K562 (cell line): ENCODE data around the gene RBM15. TPM values are rescaled to one million over a fixed set of nuclear protein-coding genes. Genes with fewer than 3 reads are reported as not detected.

Experiments used
- ATAC-seq: fragments of 200-7000 bp; cut with Tn5 transposase; 3 replicates; pipeline ENCODE4 v1.9.1; 2020; ENCODE audit warnings: moderate library complexity
- BruUV-seq: library from RNA; stranded (reverse); fragments of 400-500 nt; replicated peaks from 2 replicates; lab custom pipeline; 2021; lab: Mats Ljungman, UMichigan
- CTCF ChIA-PET: fragments of 300-600 bp; formaldehyde crosslinking; extraction: SDS; loops from one replicate; lab custom pipeline; 2021; ENCODE audit warnings: low intra/inter-chr PET ratio; lab: Yijun Ruan, JAX
- POLR2A ChIA-PET: fragments of 300-600, 350-650 bp; sonication (Branson Sonifier 250); formaldehyde crosslinking; extraction: SDS; loops from one replicate; lab custom pipeline; 2021; ENCODE audit warnings: antibody characterized with exemption, inconsistent platforms; lab: Yijun Ruan, JAX
- DNase-seq, 4 experiments: peaks; one replicate each; pipeline versions ENCODE4 v3.0.0 to v3.0.0-alpha.2; 2011 to 2018; ENCODE audit warnings: low spot score in 3 of 4, mixed read lengths in 3 of 4; ENCODE audit errors: extremely low read depth in 1 of 4
- FAIRE-seq: peaks from 2 replicates; lab custom pipeline; 2011; peaks lifted over from hg19 to GRCh38; lab: Jason Lieb, UNC
- H2AFZ ChIP-seq: 2 replicates; pipeline ENCODE4 v1.6.0; 2011; ENCODE audit warnings: low read depth, low read length, control low read depth, inconsistent platforms
- H3K27ac ChIP-seq: fragments of 200-600 bp; 3 replicates; pipeline ENCODE4 v1.8.0; 2011; ENCODE audit warnings: low read depth, mild to moderate bottlenecking, control low read depth, inconsistent platforms, low read length, moderate library complexity, mixed read lengths; ENCODE audit errors: extremely low read depth
- H3K27me3 ChIP-seq, 2 experiments: fragments of 300-600 bp in 1 of 2; 2 replicates in 1 of 2; 3 replicates in 1 of 2; pipeline versions ENCODE4 v1.6.0 to v1.8.0; 2011; ENCODE audit warnings: inconsistent platforms in 2 of 2, low read length in 2 of 2, mild to moderate bottlenecking in 1 of 2, mixed read lengths in 1 of 2, moderate library complexity in 1 of 2; ENCODE audit not compliant: control insufficient read depth in 2 of 2, insufficient read depth in 2 of 2
- H3K36me3 ChIP-seq: fragments of 300-600 bp; 3 replicates; pipeline ENCODE4 v1.8.0; 2011; ENCODE audit warnings: mild to moderate bottlenecking, low read length, inconsistent platforms; ENCODE audit not compliant: control insufficient read depth, insufficient read depth
- H3K4me1 ChIP-seq, 2 experiments: fragments of 200-600 bp in 1 of 2; replicated peaks in 1 of 2; 2 replicates in 1 of 2; 3 replicates in 1 of 2; pipeline versions ENCODE4 v1.5.1 to v1.8.0; 2011; ENCODE audit warnings: inconsistent platforms in 2 of 2, low read length in 2 of 2, mild to moderate bottlenecking in 1 of 2, mixed read lengths in 1 of 2, moderate library complexity in 1 of 2; ENCODE audit not compliant: control insufficient read depth in 2 of 2, insufficient read depth in 2 of 2
- H3K4me2 ChIP-seq: 2 replicates; pipeline ENCODE4 v1.6.1; 2011; ENCODE audit warnings: low read length, control low read depth, inconsistent platforms, mixed read lengths; ENCODE audit not compliant: insufficient read depth
- H3K4me3 ChIP-seq: fragments of 200-600 bp; sonication (generic), shearing (Covaris generic); 2 replicates; pipeline ENCODE4 v1.5.1; 2016; ENCODE audit warnings: control low read depth, inconsistent platforms
- H3K79me2 ChIP-seq: fragments of 200-600 bp; 3 replicates; pipeline ENCODE4 v1.8.0; 2011; ENCODE audit warnings: low read length, inconsistent platforms; ENCODE audit not compliant: control insufficient read depth, insufficient read depth
- H3K9ac ChIP-seq, 2 experiments: 2 replicates each; pipeline versions ENCODE4 v1.6.0 to v1.6.1; 2011; ENCODE audit warnings: low read depth in 2 of 2, low read length in 2 of 2, control low read depth in 1 of 2, inconsistent platforms in 1 of 2, mild to moderate bottlenecking in 1 of 2, mixed read lengths in 1 of 2; ENCODE audit not compliant: insufficient read depth in 1 of 2
- H3K9me1 ChIP-seq: one replicate; pipeline ENCODE4 v1.6.0; 2011; ENCODE audit warnings: inconsistent platforms, mild to moderate bottlenecking, low read length, moderate library complexity; ENCODE audit not compliant: control insufficient read depth, insufficient read depth
- H3K9me3 ChIP-seq: replicated peaks from 2 replicates; pipeline ENCODE4 v1.5.1; 2011; ENCODE audit warnings: low read depth, low read length, inconsistent platforms; ENCODE audit not compliant: control insufficient read depth, insufficient read depth
- H4K20me1 ChIP-seq: replicated peaks from 2 replicates; pipeline ENCODE4 v1.6.1; 2011; ENCODE audit warnings: low read length, inconsistent platforms, mixed read lengths; ENCODE audit not compliant: control insufficient read depth, insufficient read depth
- ATF7 ChIP-seq: fragments of 450-650 bp; IDR thresholded peaks from 2 replicates; pipeline ENCODE4 v1.7.1; 2014; ENCODE audit warnings: mild to moderate bottlenecking, moderate library complexity
- CBX3 ChIP-seq, 2 experiments: IDR thresholded peaks; 1 replicate in 1 of 2; 2 replicates in 1 of 2; pipeline ENCODE4 v1.6.1; 2012; ENCODE audit warnings: inconsistent platforms in 2 of 2, low read length in 2 of 2, borderline replicate concordance in 1 of 2, control low read depth in 1 of 2
- CBX5 ChIP-seq: IDR thresholded peaks from 2 replicates; pipeline ENCODE4 v1.6.1; 2014; ENCODE audit warnings: low read depth, borderline replicate concordance
- FOSL1 ChIP-seq: fragments of 200-800 bp; sonication (Bioruptor generic); conservative IDR thresholded peaks from 2 replicates; pipeline ENCODE4 v1.6.1; 2016; ENCODE audit warnings: missing genetic modification characterization, missing compliant biosample characterization
- GABPA ChIP-seq: fragments of 200-800 bp; sonication (Bioruptor generic); conservative IDR thresholded peaks from 2 replicates; pipeline ENCODE4 v1.6.1; 2016; ENCODE audit warnings: low read depth, missing genetic modification characterization, missing compliant biosample characterization
- HMGXB4 ChIP-seq: sonication (generic); formaldehyde crosslinking; IDR thresholded peaks from 2 replicates; pipeline ENCODE4 v1.8.1; 2023; ENCODE audit warnings: mild to moderate bottlenecking, missing genetic modification reagents
- HSF4 ChIP-seq: fragments of 250-450 bp; sonication (Bioruptor Pico); IDR thresholded peaks from 2 replicates; pipeline ENCODE4 v2.1.2; 2022; ENCODE audit warnings: mild to moderate bottlenecking, moderate library complexity, borderline replicate concordance
- MEIS2 ChIP-seq: fragments of 450-650 bp; IDR thresholded peaks from 2 replicates; pipeline ENCODE4 v1.6.1; 2014; ENCODE audit warnings: mild to moderate bottlenecking; ENCODE audit not compliant: partially characterized antibody
- NFYB ChIP-seq: IDR thresholded peaks from 2 replicates; pipeline ENCODE4 v1.6.1; 2011; ENCODE audit warnings: mild to moderate bottlenecking, moderate library complexity; ENCODE audit not compliant: insufficient read length; ENCODE audit errors: extremely low read depth
- NR2F6 ChIP-seq: fragments of 450-650 bp; formaldehyde crosslinking; IDR thresholded peaks from 2 replicates; pipeline ENCODE4 v1.4.0; 2020; ENCODE audit warnings: mild to moderate bottlenecking
- SP2 ChIP-seq: IDR thresholded peaks from 2 replicates; pipeline ENCODE4 v1.6.1; 2011; ENCODE audit warnings: mild to moderate bottlenecking, low read depth, low read length, moderate library complexity; ENCODE audit not compliant: poor library complexity, severe bottlenecking; ENCODE audit errors: extremely low read depth
- TRIM24 ChIP-seq, 2 experiments: fragments of 450-650 bp; IDR thresholded peaks; 2 replicates each; pipeline ENCODE4 v1.6.1; 2016
- YY1 ChIP-seq, 3 experiments: IDR thresholded peaks; 2 replicates each; pipeline ENCODE4 v1.6.1; 2011; ENCODE audit warnings: low read length in 2 of 3, mild to moderate bottlenecking in 2 of 3, moderate library complexity in 2 of 3, borderline replicate concordance in 1 of 3, control low read depth in 1 of 3, low read depth in 1 of 3; ENCODE audit not compliant: insufficient read depth in 3 of 3, insufficient replicate concordance in 2 of 3, control insufficient read depth in 1 of 3, insufficient read length in 1 of 3; ENCODE audit errors: extremely low read depth in 1 of 3
- ZNF347 ChIP-seq: fragments of 450-650 bp; formaldehyde crosslinking; IDR thresholded peaks from 2 replicates; pipeline ENCODE4 v1.4.0; 2020; ENCODE audit warnings: low read depth, mild to moderate bottlenecking, moderate library complexity
- ZNF583 ChIP-seq: fragments of 250-450 bp; sonication (Bioruptor Pico); IDR thresholded peaks from 2 replicates; pipeline ENCODE4 v1.4.0; 2020
- ZNF766 ChIP-seq: fragments of 200-800 bp; sonication (Bioruptor generic); conservative IDR thresholded peaks from 2 replicates; pipeline ENCODE4 v1.6.1; 2016; ENCODE audit warnings: missing genetic modification characterization, missing compliant biosample characterization
- in situ Hi-C: fragments of 300-500 bp; cut with MboI; formaldehyde crosslinking; loops from 4 replicates; pipeline ENCODE4 v1.15.0; 2018; ENCODE audit warnings: inconsistent platforms, mixed read lengths
- intact Hi-C: fragments of 100-400 bp; cut with micrococcal nuclease; formaldehyde crosslinking; loops from 2 replicates; pipeline ENCODE4 v1.14.2; 2022
- polyA plus RNA-seq, 8 experiments: library from polyadenylated mRNA; depleted of rRNA in 4 of 8; stranded (reverse) in 5 of 8; unstranded in 3 of 8; fragments of >200 nt; fragmentation: Nextera tagmentation in 2 of 8; fragmentation: Illumina TruSeq in 1 of 8; extraction: Ambion mirVana in 2 of 8; extraction: Trizol in 1 of 8; gene quantifications; 2 replicates each; pipeline versions ENCODE4 v1.2.1 to v1.2.3, GENCODE V29; 2011 to 2014; ENCODE audit warnings: inconsistent platforms in 1 of 8, missing spikeins in 1 of 8
- total RNA-seq, 7 experiments: library from RNA; depleted of rRNA in 6 of 7; stranded (reverse); fragments of >200 nt in 6 of 7; fragmentation: Illumina TruSeq in 2 of 7; extraction: Trizol in 2 of 7; gene quantifications; 2 replicates each; pipeline versions ENCODE4 v1.2.1 to v1.2.3, GENCODE V29; 2011 to 2021; ENCODE audit warnings: low replicate concordance in 1 of 7
- TF ChIP-seq, protein P1 (sequence below): fragments of 450-650 bp; IDR thresholded peaks from 2 replicates; pipeline ENCODE4 v1.6.1; 2016
- TF ChIP-seq, protein P2 (sequence below): sonication (generic); formaldehyde crosslinking; IDR thresholded peaks from 2 replicates; pipeline ENCODE4 v1.8.0; 2022; ENCODE audit warnings: mild to moderate bottlenecking, missing genetic modification reagents

Gene RBM15
- total and polyA plus RNA-seq, 9 of the 15 experiments (the other 6 are each of a cell fraction or from before 2014, with no cell fraction given): 2.4 to 63.4 (median 28.2) TPM

GRCh38 chr1:110328274-110328673, 10.9 kb upstream of the RBM15 start:
- Histone ChIP-seq H3K4me1 (peaks cover 4 to 16% of the 10 kb centered on the region in 2 experiments; a peak in 3 of 5 replicates), H3K9me1 (no peaks in the 10 kb centered on the region), H3K9ac (no peak overlapping the region), H3K9me3 (peaks cover 7% of the 10 kb centered on the region; the same call in 1 of the 2 replicates), H3K4me3 (no peak overlapping the region), H2AFZ (peak overlapping the region; percentile 76), H3K27ac (peak overlapping the region; percentile 29; the same call in 1 of the 3 replicates), H3K27me3 (no peaks in the 10 kb centered on the region), H4K20me1 (no peaks in the 10 kb centered on the region), H3K4me2 (peak overlapping the region; percentile 39; the same call in 1 of the 2 replicates), H3K36me3 (no peaks in the 10 kb centered on the region), H3K79me2 (no peaks in the 10 kb centered on the region)
- intact Hi-C loops (no loop called here), in situ Hi-C loops (no loop called here)
- POLR2A ChIA-PET: interaction anchor here (0.6 to 7.6 kb wide), 3 partner anchors 10 to 112 kb away, joined by 3 to 36 read pairs (median 4); partner anchors contain the start of gene RBM15
- no TSS peak for BruUV-seq
- DNase-seq (peak in 2 of 4 experiments; percentile 34 to 35), ATAC-seq (peak; percentile 17; the same call in 1 of the 3 replicates), FAIRE-seq (no peak)
- CTCF ChIA-PET: interaction anchor here (0.7 kb wide), 1 partner anchor 66 kb away, joined by 3 read pairs; no protein-coding TSS in a partner anchor
- TF ChIP-seq HMGXB4 (no peak), CBX3 (IDR thresholded peaks at IDR 0.05; ENCODE audit: borderline replicate concordance in 1 of 2, low read length in 2 of 2) (peak in 1 of 2 experiments; percentile 80; a peak in 2 of 3 replicates), SP2 (peak; percentile 13), ZNF347 (no peak), MEIS2 (peak; percentile 60), YY1 (IDR thresholded peaks at IDR 0.05; ENCODE audit: borderline replicate concordance in 1 of 3, control insufficient read depth in 1 of 3, extremely low read depth in 1 of 3, insufficient read depth in 3 of 3, insufficient read length in 1 of 3, insufficient replicate concordance in 2 of 3, low read depth in 1 of 3, low read length in 2 of 3) (peak in 1 of 3 experiments; percentile 14), ZNF583 (no peak), TRIM24 (IDR thresholded peaks at IDR 0.05) (peak; percentile 26 to 60; a peak in 2 of 4 replicates), ZNF766 (CRISPR knock-in tag) (0 out of 2 replicates have a peak, but pooled peaks have one; percentile 20), NR2F6 (CRISPR knock-in tag) (no peak), NFYB (peak; percentile 31), GABPA (tag) (peak; percentile 61), FOSL1 (tag) (peak; percentile 57), HSF4 (0 out of 2 replicates have a peak, but pooled peaks have one; percentile 28), CBX5 (0 out of 2 replicates have a peak, but pooled peaks have one; percentile 59), ATF7 (0 out of 2 replicates have a peak, but pooled peaks have one; percentile 23)
- TF ChIP-seq, protein P1, sequence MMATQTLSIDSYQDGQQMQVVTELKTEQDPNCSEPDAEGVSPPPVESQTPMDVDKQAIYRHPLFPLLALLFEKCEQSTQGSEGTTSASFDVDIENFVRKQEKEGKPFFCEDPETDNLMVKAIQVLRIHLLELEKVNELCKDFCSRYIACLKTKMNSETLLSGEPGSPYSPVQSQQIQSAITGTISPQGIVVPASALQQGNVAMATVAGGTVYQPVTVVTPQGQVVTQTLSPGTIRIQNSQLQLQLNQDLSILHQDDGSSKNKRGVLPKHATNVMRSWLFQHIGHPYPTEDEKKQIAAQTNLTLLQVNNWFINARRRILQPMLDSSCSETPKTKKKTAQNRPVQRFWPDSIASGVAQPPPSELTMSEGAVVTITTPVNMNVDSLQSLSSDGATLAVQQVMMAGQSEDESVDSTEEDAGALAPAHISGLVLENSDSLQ: peak; percentile 94
- TF ChIP-seq, protein P2, sequence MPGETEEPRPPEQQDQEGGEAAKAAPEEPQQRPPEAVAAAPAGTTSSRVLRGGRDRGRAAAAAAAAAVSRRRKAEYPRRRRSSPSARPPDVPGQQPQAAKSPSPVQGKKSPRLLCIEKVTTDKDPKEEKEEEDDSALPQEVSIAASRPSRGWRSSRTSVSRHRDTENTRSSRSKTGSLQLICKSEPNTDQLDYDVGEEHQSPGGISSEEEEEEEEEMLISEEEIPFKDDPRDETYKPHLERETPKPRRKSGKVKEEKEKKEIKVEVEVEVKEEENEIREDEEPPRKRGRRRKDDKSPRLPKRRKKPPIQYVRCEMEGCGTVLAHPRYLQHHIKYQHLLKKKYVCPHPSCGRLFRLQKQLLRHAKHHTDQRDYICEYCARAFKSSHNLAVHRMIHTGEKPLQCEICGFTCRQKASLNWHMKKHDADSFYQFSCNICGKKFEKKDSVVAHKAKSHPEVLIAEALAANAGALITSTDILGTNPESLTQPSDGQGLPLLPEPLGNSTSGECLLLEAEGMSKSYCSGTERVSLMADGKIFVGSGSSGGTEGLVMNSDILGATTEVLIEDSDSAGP (CRISPR knock-in tag): no peak
